H1 (cell line): ENCODE results near the gene ZBTB43.

Experiments
- NRF1 ChIP-seq: IDR thresholded peaks from 2 replicates; pipeline ENCODE4 v1.6.1; 2011; ENCODE audit warnings: mild to moderate bottlenecking, low read depth, low read length, improper control_type of control experiment
- RAD21 ChIP-seq, 2 experiments: IDR thresholded peaks in 1 of 2; conservative IDR thresholded peaks in 1 of 2; 2 replicates each; pipeline ENCODE4 v1.6.1; 2011; ENCODE audit warnings: low read depth in 2 of 2, low read length in 2 of 2, improper control_type of control experiment in 1 of 2, inconsistent platforms in 1 of 2, mild to moderate bottlenecking in 1 of 2, moderate library complexity in 1 of 2
- SIN3A ChIP-seq, 2 experiments: IDR thresholded peaks in 1 of 2; conservative IDR thresholded peaks in 1 of 2; 2 replicates each; pipeline ENCODE4 v1.6.1; 2011 to 2012; ENCODE audit warnings: low read length in 2 of 2, improper control_type of control experiment in 1 of 2, low read depth in 1 of 2, mild to moderate bottlenecking in 1 of 2
- TF ChIP-seq, protein P1 (sequence below), 3 experiments: IDR thresholded peaks; 1 replicate in 2 of 3; 2 replicates in 1 of 3; pipeline versions ENCODE4 v1.5.1 to v1.6.1; 2011; ENCODE audit warnings: low read length in 3 of 3, mild to moderate bottlenecking in 3 of 3, inconsistent platforms in 2 of 3, low read depth in 1 of 3, moderate library complexity in 1 of 3; ENCODE audit not compliant: insufficient read depth in 1 of 3; ENCODE audit errors: control extremely low read depth in 1 of 3

DNA sequence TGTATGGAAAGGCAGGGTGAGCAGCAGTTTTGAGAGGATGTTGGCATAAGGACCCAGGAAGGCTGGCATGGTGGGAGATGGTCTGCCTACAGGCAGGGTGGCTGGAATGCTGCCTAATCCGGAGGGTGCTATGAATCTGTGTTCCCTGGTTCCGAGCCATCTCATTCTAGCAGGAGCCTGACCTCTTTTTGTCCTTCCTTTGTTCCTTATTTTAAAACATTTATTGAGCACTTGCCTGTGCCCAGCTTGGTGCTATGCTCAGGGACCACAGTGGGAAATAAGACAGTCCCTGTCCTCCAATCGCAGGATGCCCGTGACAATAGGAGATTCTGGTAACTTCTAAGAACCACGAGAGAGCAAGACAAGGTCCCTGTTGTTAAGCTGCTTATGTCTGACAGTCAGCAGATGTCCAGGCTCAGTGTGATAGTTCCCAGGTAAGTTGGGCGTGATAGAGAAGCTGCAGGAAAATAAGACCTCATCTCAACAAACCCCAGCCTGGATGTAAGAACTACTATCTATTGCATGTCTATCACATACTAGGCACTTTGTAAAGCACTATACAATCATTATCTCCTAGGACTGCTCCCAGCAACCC is 46.5 kb downstream of the ZBTB43 start:
- TF ChIP-seq, protein P1, sequence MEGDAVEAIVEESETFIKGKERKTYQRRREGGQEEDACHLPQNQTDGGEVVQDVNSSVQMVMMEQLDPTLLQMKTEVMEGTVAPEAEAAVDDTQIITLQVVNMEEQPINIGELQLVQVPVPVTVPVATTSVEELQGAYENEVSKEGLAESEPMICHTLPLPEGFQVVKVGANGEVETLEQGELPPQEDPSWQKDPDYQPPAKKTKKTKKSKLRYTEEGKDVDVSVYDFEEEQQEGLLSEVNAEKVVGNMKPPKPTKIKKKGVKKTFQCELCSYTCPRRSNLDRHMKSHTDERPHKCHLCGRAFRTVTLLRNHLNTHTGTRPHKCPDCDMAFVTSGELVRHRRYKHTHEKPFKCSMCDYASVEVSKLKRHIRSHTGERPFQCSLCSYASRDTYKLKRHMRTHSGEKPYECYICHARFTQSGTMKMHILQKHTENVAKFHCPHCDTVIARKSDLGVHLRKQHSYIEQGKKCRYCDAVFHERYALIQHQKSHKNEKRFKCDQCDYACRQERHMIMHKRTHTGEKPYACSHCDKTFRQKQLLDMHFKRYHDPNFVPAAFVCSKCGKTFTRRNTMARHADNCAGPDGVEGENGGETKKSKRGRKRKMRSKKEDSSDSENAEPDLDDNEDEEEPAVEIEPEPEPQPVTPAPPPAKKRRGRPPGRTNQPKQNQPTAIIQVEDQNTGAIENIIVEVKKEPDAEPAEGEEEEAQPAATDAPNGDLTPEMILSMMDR (IDR thresholded peaks at IDR 0.05; ENCODE audit: control extremely low read depth in 1 of 3, insufficient read depth in 1 of 3, low read depth in 1 of 3, low read length in 3 of 3) = no peak
- TF ChIP-seq RAD21 (IDR thresholded peaks at IDR 0.05 in 1 of 2, conservative IDR thresholded peaks at IDR 0.05 in 1 of 2; ENCODE audit: low read depth in 2 of 2, low read length in 2 of 2) = no peak
- no peak for TF ChIP-seq NRF1
- no peak for TF ChIP-seq SIN3A (conservative IDR thresholded peaks at IDR 0.05 in 1 of 2, IDR thresholded peaks at IDR 0.05 in 1 of 2; ENCODE audit: low read depth in 1 of 2, low read length in 2 of 2)
